HepG2 (cell line): ENCODE results near the gene PTGIS. TPM values are rescaled to one million over a fixed set of nuclear protein-coding genes. Genes with fewer than 3 reads are reported as not detected.

Source experiments
- CBX2 ChIP-seq, 2 experiments: fragments of 200-600 bp in 1 of 2; sonication (generic); formaldehyde crosslinking in 1 of 2; IDR thresholded peaks; 2 replicates each; pipeline versions ENCODE4 v1.7.0 to v1.8.1; 2018 to 2022; ENCODE audit warnings: low read depth in 2 of 2, low read length in 1 of 2, mild to moderate bottlenecking in 1 of 2, missing genetic modification reagents in 1 of 2
- EP300 ChIP-seq, 3 experiments: sonication (generic) in 1 of 3; formaldehyde crosslinking in 1 of 3; IDR thresholded peaks; 2 replicates each; pipeline versions ENCODE4 v1.5.1 to v1.6.1; 2011 to 2020; ENCODE audit warnings: low read depth in 2 of 3, low read length in 2 of 3, borderline replicate concordance in 1 of 3, improper control_type of control experiment in 1 of 3, mild to moderate bottlenecking in 1 of 3, missing genetic modification reagents in 1 of 3, moderate library complexity in 1 of 3
- HNRNPH1 ChIP-seq: fragments of 200-400 bp; formaldehyde crosslinking; optimal IDR thresholded peaks from 2 replicates; pipeline ENCODE3; 2017; ENCODE audit warnings: mild to moderate bottlenecking, low read depth, low read length
- KIAA2018 ChIP-seq: sonication (generic); formaldehyde crosslinking; IDR thresholded peaks from 2 replicates; pipeline ENCODE4 v1.5.0; 2020; ENCODE audit warnings: mild to moderate bottlenecking, missing genetic modification reagents, borderline replicate concordance
- MEF2D ChIP-seq: sonication (generic); formaldehyde crosslinking; IDR thresholded peaks from 2 replicates; pipeline ENCODE4 v1.5.1; 2020; ENCODE audit warnings: mild to moderate bottlenecking, missing genetic modification reagents
- MXD4 ChIP-seq: IDR thresholded peaks from 2 replicates; pipeline ENCODE4 v1.6.1; 2016; ENCODE audit warnings: mild to moderate bottlenecking, missing biosample characterization, missing genetic modification reagents
- NCOA5 ChIP-seq: sonication (generic); formaldehyde crosslinking; IDR thresholded peaks from 2 replicates; pipeline ENCODE4 v1.4.0; 2020; ENCODE audit warnings: missing genetic modification reagents
- NFKB2 ChIP-seq: sonication (generic); formaldehyde crosslinking; IDR thresholded peaks from 2 replicates; pipeline ENCODE4 v1.4.0; 2020; ENCODE audit warnings: missing genetic modification reagents, borderline replicate concordance
- REPIN1 ChIP-seq: sonication (generic); formaldehyde crosslinking; IDR thresholded peaks from 2 replicates; pipeline ENCODE4 v1.8.0; 2022; ENCODE audit warnings: missing genetic modification reagents, low read depth, mild to moderate bottlenecking, borderline replicate concordance
- RFXAP ChIP-seq: sonication (generic); formaldehyde crosslinking; IDR thresholded peaks from 2 replicates; pipeline ENCODE4 v1.4.0; 2020; ENCODE audit warnings: missing genetic modification reagents, borderline replicate concordance
- TEAD2 ChIP-seq: sonication (generic); formaldehyde crosslinking; IDR thresholded peaks from 2 replicates; pipeline ENCODE4 v1.9.0; 2021; ENCODE audit warnings: missing genetic modification reagents
- ZBTB3 ChIP-seq: sonication (generic); formaldehyde crosslinking; IDR thresholded peaks from 2 replicates; pipeline ENCODE4 v1.4.0; 2020; ENCODE audit warnings: low read depth, mild to moderate bottlenecking, moderate library complexity, missing genetic modification reagents, borderline replicate concordance
- ZIK1 ChIP-seq: sonication (generic); formaldehyde crosslinking; IDR thresholded peaks from 2 replicates; pipeline ENCODE4 v1.5.0; 2020; ENCODE audit warnings: mild to moderate bottlenecking, low read depth, missing genetic modification reagents, borderline replicate concordance
- ZNF276 ChIP-seq: sonication (generic); formaldehyde crosslinking; IDR thresholded peaks from 2 replicates; pipeline ENCODE4 v1.4.0; 2020; ENCODE audit warnings: mild to moderate bottlenecking, low read depth, missing genetic modification reagents
- ZNF337 ChIP-seq: sonication (generic); formaldehyde crosslinking; IDR thresholded peaks from 2 replicates; pipeline ENCODE4 v1.5.1; 2020; ENCODE audit warnings: missing genetic modification reagents, low read depth, mild to moderate bottlenecking, borderline replicate concordance
- ZNF761 ChIP-seq: sonication (generic); formaldehyde crosslinking; conservative IDR thresholded peaks from 2 replicates; pipeline ENCODE4 v1.4.0; 2020; ENCODE audit warnings: mild to moderate bottlenecking, missing genetic modification reagents
- ZNF781 ChIP-seq: sonication (generic); formaldehyde crosslinking; IDR thresholded peaks from 2 replicates; pipeline ENCODE4 v1.5.1; 2020; ENCODE audit warnings: borderline replicate concordance, mild to moderate bottlenecking, missing genetic modification reagents; ENCODE audit errors: not compliant biosample characterization
- ZSCAN31 ChIP-seq: sonication (generic); formaldehyde crosslinking; IDR thresholded peaks from 2 replicates; pipeline ENCODE4 v1.5.0; 2020; ENCODE audit warnings: low read depth, mild to moderate bottlenecking, missing genetic modification reagents
- polyA plus RNA-seq, 8 experiments: library from polyadenylated mRNA; depleted of rRNA in 3 of 8; stranded (reverse) in 7 of 8; unstranded in 1 of 8; fragments of >200 nt; fragmentation: Illumina TruSeq in 4 of 8; extraction: Trizol in 4 of 8; gene quantifications; 2 replicates each; pipeline versions ENCODE4 v1.2.1 to v1.2.3, GENCODE V29; 2011 to 2016; ENCODE audit warnings: low read depth in 4 of 8, missing spikeins in 1 of 8, mixed read lengths in 1 of 8; ENCODE audit not compliant: insufficient read depth in 1 of 8
- total RNA-seq, 5 experiments: library from RNA; depleted of rRNA; stranded (reverse); fragments of >200 nt; fragmentation: Illumina TruSeq; extraction: Trizol; gene quantifications; 2 replicates each; pipeline ENCODE4 v1.2.3, GENCODE V29; 2016; ENCODE audit warnings: low read depth in 1 of 5

PTGIS gene
- total and polyA plus RNA-seq, 2 of the 13 experiments (the other 11 are each of a cell fraction or from before 2014, with no cell fraction given): not detected

DNA sequence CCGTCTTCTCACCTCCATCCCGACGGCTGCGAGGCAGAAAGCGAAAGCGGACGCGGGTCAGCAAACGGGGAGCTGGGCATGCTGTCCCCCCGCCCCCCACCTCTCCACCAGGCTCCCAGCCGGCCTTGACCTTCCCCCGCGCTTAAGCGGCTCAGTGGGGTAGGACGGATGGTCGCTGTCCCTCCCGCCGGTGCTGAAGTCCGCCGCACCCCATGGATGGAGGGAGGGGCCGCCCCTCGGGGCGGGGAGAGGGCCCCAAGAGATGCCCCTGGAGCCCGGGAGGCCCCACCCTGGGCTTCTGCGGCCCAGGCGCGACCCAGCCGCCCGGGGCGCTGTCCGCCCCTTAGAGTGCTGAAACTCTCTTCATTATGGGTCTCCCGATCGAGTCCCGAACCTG is 85.3 kb downstream of the PTGIS start, which contains the start of gene KCNB1 (continued):
- TF ChIP-seq ZNF276 (no peak), KIAA2018 (CRISPR knock-in tag) (no peak), ZNF337 (no peak), MEF2D (peak; percentile 82), RFXAP (CRISPR knock-in tag) (peak; percentile 68), EP300 (IDR thresholded peaks at IDR 0.05; ENCODE audit: low read depth in 2 of 2, low read length in 2 of 2) (no peak), EP300 (CRISPR knock-in tag; IDR thresholded peaks at IDR 0.05; ENCODE audit: borderline replicate concordance) (no peak), ZIK1 (CRISPR knock-in tag) (peak; percentile 77; the same call in 1 of the 2 replicates), ZSCAN31 (CRISPR knock-in tag) (peak; percentile 69; the same call in 1 of the 2 replicates), HNRNPH1 (no peak), REPIN1 (CRISPR knock-in tag) (peak; percentile 89), ZBTB3 (CRISPR knock-in tag) (no peak), TEAD2 (CRISPR knock-in tag) (peak; percentile 65; the same call in 1 of the 2 replicates), ZNF781 (peak; percentile 89), NFKB2 (CRISPR knock-in tag) (peak; percentile 95), ZNF761 (no peak), CBX2 (IDR thresholded peaks at IDR 0.05; ENCODE audit: low read depth, low read length) (no peak), CBX2 (CRISPR knock-in tag; IDR thresholded peaks at IDR 0.05; ENCODE audit: low read depth) (0 out of 2 replicates have a peak, but pooled peaks have one; percentile 22), MXD4 (CRISPR knock-in tag) (peak; percentile 81; the same call in 1 of the 2 replicates), NCOA5 (CRISPR knock-in tag) (no peak)
